A673 (cell line): ENCODE data around the gene XBP1.

Experiments
- CTCF ChIP-seq: fragments of 300-800, 200-600 bp; sonication (generic); conservative IDR thresholded peaks from 2 replicates; pipeline ENCODE4 v1.5.1; 2017; ENCODE audit warnings: low read depth, mild to moderate bottlenecking, antibody characterized with exemption, low read length, moderate library complexity, mixed read lengths
- EZH2 ChIP-seq: fragments of 200-600 bp; sonication (generic); IDR thresholded peaks from 2 replicates; pipeline ENCODE4 v1.6.1; 2017; ENCODE audit warnings: borderline replicate concordance, low read depth, mild to moderate bottlenecking, mixed read lengths, antibody characterized with exemption, low read length; ENCODE audit not compliant: poor library complexity, severe bottlenecking

DNA sequence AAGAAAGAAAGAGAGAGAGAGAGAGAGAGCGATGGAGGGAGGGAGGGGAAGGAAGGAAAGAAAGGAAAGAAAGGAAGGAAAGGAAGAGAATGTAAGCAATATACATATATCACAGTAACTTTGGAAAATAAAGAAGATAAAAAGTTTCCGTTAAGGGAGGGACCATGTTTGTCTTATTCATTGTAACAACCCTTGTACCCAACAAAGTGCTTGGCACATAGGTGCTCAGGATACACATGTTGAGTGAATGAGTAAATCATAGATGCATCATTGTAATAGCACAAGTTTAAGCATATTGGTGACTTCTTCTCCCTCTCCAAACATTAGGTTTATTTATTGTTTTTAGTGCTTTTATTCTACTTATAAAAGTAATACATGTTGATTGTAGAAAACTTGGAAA lies 43.3 kb upstream of the XBP1 start:
- no peak for TF ChIP-seq CTCF
- no peak for TF ChIP-seq EZH2
